Measurements from ENCODE around the gene GABRR3.

The GABRR3 gene

DNA sequence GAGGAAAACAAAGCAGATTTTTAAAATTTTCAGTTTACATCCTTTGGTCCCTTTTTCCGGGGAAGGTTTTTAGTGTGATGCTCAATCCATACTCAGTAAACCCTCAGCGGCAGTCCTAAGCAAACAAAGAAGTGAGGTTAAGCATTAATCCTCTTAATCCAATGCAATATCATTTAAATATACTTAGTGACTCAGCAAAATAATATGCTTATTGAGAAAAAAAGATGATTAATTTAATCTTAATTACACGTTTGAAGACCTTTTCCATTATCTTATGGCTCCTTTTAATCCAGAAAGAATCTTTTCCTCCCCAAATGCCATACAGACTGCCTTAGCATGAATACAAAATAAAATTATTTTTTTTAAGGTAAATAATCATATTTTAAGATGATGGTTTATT is at the start of gene GABRR3:
Gene GABRR3 (minus strand): TSS at position 108 of the 400 bp plus-strand sequence. CDS start 328 bp downstream, outside the sequence.
- no peak for DNase-seq

DNA sequence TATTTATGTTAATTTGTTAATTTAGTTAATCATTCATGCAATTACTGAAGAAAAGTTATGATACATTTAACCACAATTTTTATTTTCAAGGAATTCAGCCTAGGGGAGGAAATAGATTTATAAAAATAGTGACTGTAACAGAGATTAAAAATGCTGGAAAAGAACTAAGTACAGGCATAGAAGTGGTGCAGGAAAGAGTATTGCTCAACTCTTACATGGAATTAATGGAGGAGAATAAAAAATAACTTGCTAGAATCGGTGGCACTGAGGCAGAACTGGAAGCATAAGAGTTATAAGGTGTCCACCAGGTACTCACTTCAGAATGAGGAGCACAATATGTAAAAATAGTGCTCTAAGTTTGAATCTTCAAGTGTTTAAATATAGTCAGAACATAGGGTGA is 38.4 kb upstream of the GABRR3 start:
- DNase-seq, result no peak

DNA sequence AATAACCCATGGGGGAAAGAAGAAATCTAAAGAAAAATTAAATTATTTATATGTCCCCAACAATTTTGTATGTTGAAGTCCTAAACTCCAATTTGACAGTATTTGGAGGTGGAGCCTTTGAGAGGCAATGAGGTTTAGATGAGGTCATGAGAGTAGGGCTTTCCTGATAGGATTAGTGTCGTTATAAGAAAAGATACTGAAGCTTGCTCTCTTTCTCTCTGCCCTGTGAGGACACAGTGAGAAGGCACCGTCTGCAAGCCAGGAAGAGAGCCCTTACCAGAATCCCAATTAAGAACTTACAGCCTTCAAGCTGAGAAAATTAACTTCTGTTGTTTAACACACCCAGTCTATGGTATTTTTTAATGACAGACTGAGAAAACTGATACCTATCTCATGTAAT is 35.7 kb upstream of the GABRR3 start:
- no peak for DNase-seq

DNA sequence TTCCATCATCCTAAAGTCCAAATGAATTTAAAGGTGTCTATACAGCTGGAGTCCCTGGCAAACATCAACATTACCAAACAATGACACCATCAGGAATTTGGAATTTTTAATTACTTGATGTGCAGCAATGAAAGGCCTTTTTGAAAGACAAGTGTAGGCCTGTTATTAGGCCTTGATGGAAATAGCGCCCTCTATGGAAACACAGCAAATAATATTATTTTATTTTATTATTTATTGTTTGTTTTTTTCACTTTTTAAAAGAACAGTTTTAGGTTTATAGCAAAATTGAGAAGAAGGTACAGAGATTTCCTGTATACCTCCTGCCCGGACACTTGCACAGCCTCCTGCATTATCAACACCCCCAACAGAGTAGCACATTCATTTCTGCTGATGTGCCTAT is 33.7 kb upstream of the GABRR3 start:
- DNase-seq, result no peak

DNA sequence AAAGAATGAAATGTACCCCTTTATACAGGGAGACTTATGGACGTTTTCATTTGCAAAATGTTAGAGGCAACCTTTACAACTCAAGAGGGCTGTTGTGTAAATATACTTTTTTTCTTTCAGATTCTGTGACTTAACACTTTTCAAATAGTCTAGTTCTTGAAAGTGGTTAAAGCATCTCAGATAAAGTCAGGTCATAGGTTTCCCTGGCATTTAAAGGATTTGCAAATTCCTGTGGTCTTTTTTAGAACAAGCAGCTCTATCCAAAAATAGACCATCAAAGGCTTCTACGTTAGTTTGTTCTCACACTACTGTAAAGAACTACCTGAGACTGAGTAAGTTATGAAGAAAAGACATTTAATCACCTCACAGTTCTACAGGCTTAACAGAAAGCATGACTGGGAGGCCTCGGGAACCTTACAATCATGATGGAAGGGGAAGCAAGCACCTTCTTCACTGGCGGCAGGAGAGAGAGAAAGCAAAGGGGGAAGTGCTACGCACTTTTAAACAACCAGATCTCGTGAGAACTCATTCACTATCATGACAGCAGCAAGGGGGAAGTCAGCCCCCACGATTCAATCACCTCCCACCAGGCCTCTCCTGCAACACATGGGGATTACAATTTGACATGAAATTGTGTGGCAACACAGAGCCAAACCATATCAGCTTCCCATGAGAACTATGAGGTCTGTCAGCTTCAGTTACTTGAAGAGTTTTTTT is 23.3 kb upstream of the GABRR3 start:
- no peak for DNase-seq

DNA sequence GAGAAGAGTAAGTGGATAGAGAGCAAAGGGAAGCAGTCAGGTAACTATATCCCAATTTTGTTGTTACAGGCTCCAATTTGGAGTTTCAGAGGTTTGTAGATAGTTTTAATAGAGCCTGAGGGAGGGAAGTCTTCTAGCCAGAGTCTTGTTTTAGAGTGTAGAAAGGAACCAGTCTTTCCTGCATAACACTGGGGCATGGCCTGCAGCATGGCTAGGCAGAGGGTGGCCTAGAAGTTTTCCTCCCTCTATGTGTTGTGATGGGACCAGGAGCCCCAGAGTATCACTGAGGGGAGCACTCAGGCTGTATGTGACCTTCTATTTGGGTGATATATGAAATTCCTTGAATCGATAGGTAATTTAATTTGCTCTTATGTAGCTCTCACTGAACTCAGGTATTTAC is 22.5 kb upstream of the GABRR3 start:
- DNase-seq, result no peak

DNA sequence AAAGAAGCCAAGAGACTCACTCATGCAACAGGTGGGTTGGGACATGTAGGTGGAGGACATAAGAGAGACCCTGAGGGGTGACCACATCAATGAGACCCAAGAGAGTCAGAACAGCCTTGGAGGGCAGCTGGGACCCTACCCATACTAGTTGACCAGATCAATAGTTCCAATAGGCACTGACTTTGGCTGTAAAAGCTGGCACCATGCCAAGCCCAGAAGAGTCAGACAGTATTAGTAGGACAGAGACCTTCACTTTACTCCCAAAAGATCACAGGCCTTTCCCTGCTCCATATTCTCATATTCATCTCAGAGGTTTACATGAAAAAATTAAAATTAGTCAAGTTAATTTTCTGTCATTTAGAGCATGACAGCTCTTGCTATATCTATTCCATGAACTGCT is 20.9 kb upstream of the GABRR3 start:
- no peak for DNase-seq

DNA sequence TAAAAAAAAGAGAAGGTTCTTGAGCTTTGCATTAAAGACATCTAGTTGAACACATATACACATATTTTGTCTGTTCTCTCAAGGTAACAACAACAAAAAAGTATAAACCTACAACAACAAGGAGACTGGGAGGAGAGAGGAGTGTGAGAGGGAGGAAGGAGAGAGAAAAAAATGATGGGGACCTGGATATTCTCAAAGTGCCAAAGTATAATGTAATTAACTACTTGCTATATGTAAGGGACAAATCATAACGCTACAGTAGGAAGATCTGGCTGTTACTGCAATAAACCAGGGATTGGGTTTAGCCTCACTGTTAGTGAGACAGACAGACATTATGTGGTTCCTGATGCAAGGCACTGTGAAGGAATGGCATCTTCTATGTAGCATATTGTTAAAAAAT is 14.2 kb upstream of the GABRR3 start:
- no peak for DNase-seq

DNA sequence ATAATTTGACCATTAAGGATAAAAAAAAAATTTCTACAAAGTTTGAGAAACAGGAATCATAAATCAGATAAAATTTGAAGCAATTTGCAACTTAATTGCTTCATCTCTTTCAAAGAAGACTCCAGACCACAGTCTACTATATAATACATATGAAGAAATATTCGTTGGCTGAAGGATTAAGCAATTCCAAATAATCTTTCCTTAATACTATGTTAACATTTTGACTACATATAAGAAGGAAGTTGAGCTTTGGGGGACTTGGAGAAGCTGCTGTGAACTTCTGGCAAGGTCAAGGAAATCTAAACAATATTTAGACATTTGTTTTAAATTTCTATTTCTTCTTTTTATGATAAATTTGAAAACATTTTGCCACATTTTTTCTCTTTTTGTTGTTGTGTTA is 13.5 kb upstream of the GABRR3 start:
- no peak for DNase-seq

DNA sequence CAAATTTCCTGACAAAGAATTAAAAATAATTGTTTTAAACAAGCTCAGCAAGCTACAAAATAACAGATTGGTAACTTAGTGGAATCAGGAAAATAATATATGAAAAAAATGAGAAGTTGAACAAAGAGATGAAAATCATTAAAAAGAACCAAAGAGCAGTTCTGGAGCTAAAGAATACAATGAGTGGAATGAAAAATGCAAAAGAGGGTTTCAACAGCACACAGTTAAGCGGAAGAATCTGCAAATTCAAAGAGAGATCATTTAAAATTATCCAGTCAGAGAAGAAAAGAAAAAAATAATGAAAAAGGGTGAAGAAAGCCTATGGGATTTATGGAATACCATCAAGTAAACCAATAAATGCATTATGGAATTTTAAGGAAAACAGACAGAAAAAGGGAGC is 6.2 kb upstream of the GABRR3 start:
- no peak for DNase-seq

DNA sequence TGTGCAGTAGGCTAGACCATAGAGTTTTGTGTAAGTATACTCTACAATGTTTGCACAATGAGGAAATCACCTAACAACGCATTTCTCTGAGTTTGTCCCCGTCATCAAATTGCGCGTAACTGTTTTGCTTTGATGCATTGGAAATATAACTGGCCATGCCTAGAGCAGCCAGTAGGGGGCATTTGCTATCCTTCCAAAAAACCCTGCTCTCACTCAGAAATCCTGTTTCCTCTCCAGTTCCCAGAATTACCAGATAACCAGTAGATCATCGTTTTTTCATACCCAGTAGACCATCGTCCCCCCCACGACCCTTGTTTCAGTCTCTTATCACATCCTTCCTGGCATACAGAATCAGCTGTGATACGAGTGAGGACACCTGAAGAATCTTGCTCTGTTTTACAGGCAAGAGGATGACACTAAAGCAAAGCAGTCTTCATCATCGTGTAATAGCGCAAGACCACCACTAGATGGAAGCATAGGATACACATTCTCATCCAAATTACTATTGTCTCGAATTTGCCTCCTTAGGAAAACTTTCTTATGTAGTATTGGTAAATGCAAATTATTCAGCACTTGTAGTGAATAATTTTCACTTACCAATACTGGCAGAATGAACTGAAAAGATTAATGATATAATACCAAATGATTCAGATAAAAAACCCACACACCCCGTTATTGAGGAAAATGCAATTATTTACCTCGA is 4.4 kb upstream of the GABRR3 start:
- DNase-seq, result peak; percentile 95

DNA sequence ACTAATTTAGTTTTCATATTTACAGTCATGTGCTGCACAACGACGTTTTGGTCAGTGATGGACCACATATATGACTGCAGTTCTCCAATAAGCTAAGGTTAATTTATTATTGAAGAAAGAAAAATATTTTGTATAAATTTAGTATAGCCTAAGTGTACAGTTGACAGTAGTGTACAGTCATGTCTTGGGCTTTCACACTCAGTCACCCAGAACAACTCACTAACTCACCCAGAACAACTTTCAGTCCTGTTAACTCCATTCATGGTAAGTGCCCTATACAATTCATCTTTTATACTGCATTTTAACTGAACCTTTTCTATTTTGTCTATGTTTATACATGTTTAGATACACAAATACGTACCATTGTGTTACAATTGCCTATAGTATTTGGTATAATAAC is 3.8 kb upstream of the GABRR3 start:
- no peak for DNase-seq

DNA sequence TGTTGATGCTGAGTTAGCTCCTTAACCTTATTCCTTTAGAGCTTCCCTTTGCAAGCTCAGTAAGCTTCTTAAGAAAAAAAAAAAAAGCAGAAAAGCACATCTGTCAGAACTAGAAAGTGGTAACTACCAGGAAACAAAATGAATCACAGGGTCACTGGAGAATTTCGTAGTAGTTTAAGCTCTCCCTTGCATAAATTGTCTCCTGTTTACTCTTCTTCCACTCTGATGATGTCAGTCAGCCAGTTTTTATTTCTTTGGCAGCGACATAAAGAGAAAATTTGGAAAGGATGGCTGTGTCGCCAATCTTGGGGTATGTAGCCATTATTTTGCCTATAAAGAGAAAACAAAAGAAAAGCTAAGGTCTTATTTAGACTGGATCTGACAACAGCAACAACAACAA is 3.2 kb upstream of the GABRR3 start:
- DNase-seq, result no peak

DNA sequence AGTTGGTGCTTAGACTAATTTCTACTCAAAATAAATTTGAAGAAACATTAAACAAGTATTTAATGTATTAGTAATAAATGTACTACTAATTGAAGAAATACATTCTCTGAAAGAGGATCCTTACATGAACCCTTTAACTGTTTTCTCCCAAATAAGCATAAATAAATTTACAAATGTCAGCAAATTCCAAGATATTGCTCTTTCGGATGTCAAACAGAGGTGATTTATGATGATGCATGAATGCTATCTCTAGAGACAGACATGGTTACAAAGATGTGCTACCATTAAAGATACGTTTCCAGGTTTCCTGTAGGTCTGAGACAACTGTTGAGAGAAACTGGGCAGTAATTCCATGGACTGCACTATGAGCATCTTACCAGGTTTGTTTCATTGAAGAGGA is 629 bp downstream of the GABRR3 start:
- no peak for DNase-seq

DNA sequence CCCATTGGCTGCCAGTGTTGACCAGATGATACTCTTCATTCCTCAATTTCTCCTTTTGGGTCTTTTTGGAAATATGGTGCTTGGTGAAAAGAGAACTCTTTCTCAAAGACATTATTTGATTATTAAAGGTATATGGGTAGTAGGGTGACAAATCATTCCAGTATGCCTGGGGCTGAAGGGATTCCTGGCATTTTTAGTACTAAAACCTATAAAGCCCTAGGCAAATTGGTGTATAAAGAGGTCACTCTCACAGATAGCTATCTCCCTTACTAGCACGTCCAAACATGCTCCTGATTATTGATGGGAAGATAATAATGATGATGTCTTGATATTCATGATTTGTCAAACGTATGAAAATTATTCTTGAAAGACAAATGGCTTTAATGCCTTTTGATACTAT is 1.1 kb downstream of the GABRR3 start:
- no peak for DNase-seq

DNA sequence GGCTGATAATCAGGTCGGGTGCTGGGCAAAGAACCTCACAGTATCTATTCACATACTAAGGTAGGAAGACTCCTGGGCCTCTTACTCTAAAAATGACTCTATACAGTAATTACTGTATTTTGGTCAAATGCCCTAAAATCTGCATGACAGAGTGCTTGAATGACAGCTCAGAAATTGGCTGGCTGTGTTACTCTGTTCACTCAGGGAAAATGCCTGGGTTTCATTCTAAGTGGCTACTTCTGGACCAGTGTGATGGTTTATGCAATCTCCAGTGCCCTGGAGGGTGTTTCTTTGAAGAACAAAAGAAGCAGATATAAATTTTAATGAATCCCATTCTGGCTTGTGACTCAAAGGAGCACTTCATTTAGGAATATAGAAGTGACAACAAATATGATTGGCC is 2.2 kb downstream of the GABRR3 start:
- no peak for DNase-seq

DNA sequence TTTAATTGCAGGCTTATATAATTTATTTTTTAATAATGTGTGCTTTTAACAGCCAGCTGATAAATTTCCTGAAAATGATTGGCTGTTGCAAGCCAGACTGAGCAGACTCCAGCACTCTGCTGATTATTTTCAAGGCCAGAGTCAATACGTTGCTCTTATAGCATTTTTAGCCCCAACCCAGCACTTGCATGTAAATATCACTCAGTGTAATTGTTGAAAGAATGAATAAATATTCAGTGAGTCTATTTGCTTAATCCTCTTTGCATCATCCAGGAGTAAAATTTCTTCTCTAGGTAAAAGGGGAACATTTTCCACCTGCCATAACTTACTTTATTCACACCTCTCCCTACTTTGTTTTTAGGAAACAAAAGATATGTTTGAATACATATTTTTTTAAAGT is 2.9 kb downstream of the GABRR3 start:
- DNase-seq, result no peak

DNA sequence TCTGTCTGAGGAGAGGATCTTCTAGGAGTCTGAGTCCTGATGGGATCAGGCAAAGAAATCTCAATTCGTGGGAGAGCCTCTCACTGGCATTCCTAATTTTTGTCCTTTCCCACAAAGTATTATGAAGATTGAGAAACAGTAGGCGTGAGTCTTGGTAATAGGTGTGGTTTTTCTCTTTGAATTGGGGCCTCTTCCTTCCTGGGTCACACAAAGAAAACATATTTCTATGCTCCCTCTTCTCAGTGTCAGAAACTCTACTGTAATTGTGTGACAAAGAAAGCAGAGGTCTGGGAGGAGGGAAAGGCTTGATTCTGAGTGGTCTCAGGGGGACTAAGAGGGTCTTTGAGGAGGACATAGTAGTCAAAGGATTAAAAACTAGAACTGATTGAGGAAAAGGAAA is 6.0 kb downstream of the GABRR3 start:
- DNase-seq, result no peak

DNA sequence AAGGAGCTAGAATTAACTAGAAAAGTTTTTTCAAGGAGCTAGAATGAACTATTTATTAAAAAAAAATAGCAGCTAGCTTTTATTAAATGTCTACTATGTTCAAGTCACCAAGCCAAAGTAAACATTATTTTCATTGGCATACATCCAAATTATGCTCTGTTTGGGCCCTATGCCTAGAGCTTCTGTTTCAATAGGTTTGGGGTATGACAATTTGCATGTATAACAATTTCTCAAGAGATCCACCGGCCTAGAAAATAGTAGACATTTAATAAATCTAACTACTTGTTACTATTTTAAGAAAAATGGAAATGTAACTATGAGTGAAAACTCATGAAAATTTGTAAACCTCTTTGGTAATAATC is 8.0 kb downstream of the GABRR3 start:
- DNase-seq, result peak; percentile 52

DNA sequence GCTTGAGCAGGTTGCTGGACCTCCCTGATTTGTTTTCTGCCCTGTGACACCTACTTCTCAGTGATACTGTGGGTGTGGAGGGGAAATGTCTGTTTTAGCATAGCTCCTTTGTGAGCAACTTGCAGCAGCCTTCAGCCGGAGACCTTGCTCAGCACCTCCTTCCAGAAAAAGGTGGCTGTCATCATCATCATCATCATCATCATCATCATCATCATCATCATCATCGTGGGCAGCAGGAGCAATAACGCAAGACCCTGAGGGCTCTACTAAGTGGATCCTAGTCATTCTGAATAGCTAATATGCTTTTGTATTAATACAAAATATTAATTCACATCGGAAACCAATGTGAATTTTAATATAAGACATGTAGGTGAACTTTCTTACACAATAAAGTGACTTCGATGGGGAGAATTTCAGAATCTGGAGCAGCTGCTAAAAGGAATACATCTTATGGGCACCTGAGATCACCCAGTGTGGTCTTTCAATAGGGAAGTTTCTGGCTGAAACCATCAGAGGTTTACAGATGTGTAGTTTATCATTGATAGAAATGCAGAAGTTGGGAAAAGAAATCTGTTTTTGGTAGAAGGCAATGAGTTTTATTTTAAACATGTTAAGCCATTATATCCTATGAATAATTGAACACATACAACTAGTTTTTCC is 8.6 kb downstream of the GABRR3 start:
- DNase-seq, result no peak

DNA sequence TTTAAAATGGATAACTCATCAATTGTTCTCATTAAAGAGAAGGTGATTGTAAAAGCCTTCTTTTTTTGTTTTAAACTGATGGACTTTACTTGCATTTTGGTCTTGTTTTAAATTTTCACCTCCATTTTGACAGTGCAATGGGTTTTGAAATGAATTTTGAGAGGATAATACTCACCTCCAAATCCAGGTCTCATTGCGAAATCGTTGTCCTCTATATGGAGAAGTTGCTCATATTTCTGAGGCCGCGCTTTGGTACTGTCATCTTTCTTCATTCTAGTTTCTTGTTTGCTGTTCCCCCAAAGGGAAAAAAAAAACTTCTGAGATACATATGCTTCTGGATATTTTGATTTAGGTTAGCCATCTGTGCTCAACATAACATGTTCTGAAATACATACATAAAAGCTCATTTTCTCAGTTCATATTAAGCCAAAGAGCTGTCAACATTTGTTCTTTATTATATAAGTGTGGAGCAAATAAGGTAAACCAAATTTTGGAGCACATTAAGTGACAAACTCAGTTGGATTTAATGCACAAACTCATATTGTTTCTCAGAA is 9.6 kb downstream of the GABRR3 start:
- DNase-seq, result no peak

DNA sequence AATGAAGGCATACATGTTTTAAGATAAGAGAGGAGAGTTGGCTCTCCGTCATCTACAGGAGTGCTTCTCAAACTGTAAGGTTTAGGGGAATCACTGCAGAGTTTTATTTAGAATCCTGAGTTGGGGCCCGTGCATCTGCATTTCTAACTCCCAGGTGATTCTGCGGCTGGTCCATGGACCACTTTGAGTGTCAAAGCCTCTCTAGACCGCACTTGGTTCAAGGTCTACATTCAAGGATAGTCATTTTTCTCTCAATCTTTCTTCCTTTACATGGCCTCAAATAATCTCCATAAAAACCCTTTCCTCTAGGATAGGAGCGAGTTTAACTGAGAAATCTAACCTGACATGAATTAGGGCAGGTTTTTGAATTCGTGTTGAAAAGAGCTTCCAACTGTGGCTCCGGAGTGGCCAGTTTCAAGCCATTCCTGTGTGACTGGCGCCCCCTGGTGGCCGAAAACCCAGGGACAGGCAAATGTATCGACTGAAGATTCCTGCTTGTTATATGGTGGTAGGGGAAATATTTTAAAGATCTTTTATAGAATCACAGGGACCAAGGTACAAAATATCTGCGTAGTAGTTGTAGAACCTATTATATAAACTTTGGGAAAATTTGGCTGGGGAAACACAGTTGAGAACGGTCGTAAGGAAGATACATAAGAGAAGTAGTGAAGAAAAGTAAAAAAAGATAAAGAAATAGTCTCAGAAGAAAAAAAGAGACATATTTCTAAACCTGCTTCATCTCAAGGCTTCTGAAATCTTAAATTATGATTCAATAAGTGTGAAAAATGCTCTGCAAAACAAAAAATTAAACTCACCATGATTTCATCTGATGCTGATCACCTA is 11.9 kb downstream of the GABRR3 start:
- peak; percentile 66 for DNase-seq

All from SHP77 treated with DMSO at 0.1 percent for 48 hours (cell line).